Esophagus squamous epithelium (tissue), 5 donors: Measurements from ENCODE around the gene KCNG4. TPM values are rescaled to one million over a fixed set of nuclear protein-coding genes. Genes with fewer than 3 reads are reported as not detected.
A peak's percentile ranks its signal among the peaks of the same experiment; 100 is the strongest.

Source experiments
- DNase-seq: peaks from one replicate; lab custom pipeline; 2025; lab: John Stamatoyannopoulos, UW
- H3K27ac ChIP-seq, 4 donors: fragments of 200-600 bp; sonication (generic); one replicate each; pipeline ENCODE4 v1.5.1; 2016 to 2019; ENCODE audit warnings: mild to moderate bottlenecking in 1 of 4
- H3K27me3 ChIP-seq, 4 donors: fragments of 200-600 bp; sonication (generic); 1 replicate in 3 of 4; 2 replicates in 1 of 4; pipeline versions ENCODE4 v1.5.1 to v1.6.0; 2017 to 2021; ENCODE audit warnings: antibody characterized with exemption in 1 of 4
- H3K36me3 ChIP-seq, 3 donors: fragments of 200-600 bp; sonication (generic); one replicate each; pipeline ENCODE4 v1.5.1; 2016 to 2019
- H3K4me1 ChIP-seq, 3 donors: fragments of 200-600 bp; sonication (generic); one replicate each; pipeline ENCODE4 v1.5.1; 2017 to 2019
- H3K4me3 ChIP-seq, 4 donors: fragments of 200-600 bp; sonication (generic); 1 replicate in 3 of 4; 2 replicates in 1 of 4; pipeline ENCODE4 v1.5.1; 2016 to 2019; ENCODE audit warnings: mild to moderate bottlenecking in 2 of 4, moderate library complexity in 1 of 4
- H3K9me3 ChIP-seq, 3 donors: fragments of 200-600 bp; sonication (generic); one replicate each; pipeline ENCODE4 v1.5.1; 2016 to 2019
- CTCF ChIP-seq, 6 experiments: fragments of 450-650 bp in 4 of 6; fragments of 200-600 bp in 2 of 6; sonication (generic) in 2 of 6; IDR thresholded peaks; one replicate each; pipeline ENCODE4 v1.5.1; 2016 to 2019; ENCODE audit warnings: antibody characterized with exemption in 6 of 6, mild to moderate bottlenecking in 4 of 6, moderate library complexity in 4 of 6
- POLR2A ChIP-seq, 4 donors: fragments of 450-650 bp; IDR thresholded peaks; one replicate each; pipeline ENCODE4 v1.6.1; 2017; ENCODE audit warnings: antibody characterized with exemption in 4 of 4, mild to moderate bottlenecking in 4 of 4, moderate library complexity in 3 of 4
- WGBS, 2 donors: methylation state at CpG; one replicate each; pipeline ENCODE4 v1.1.5; 2018; 5-methylcytosine and 5-hydroxymethylcytosine counted together
- intact Hi-C: fragments of 100-400 bp; cut with DNase I; formaldehyde crosslinking; loops from one replicate; pipeline ENCODE4 v1.15.0; 2022
- total RNA-seq, 4 donors: library from RNA; depleted of rRNA; stranded (reverse); fragments of >200 nt; gene quantifications; one replicate each; pipeline ENCODE4 v1.1.0, GENCODE V29; 2016
- donor health status: DM: yes; HTN: yes; CAD: no.

Gene KCNG4
- total RNA-seq, 4 donors from 2014 or later, result not detected

DNA sequence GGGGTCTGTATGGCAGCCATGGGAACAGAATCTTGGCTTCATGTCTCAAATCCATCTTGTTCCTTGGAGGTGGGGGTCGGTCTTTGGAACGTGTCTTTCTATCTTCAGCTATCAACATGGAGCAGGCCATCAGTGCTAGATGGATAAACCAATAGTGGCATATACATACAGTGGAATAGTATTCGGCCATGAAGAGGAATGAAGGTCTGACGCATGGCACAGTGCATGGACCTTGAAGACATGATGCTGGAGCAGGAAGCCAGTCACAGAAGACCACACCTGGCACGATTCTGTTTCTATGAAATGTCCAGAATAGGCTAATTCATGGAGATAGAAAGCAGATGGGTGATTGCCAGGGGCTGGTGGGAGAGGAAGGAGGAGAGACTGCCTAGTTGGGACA, 7.8 kb downstream of the KCNG4 start:
- Histone ChIP-seq H3K27me3 (no peaks in the 10 kb centered on the region), H3K9me3 (no peaks in the 10 kb centered on the region), H3K27ac (no peak overlapping the region), H3K36me3 (no peaks in the 10 kb centered on the region), H3K4me1 (peaks cover 5 to 14% (median 5%) of the 10 kb centered on the region in 3 donors), H3K4me3 (no peak overlapping the region)
- intact Hi-C loops, result no loop called here
- 86 to 87% methylated on average over 5 of the region's 5 CpGs for WGBS, 2 donors
- no peak for DNase-seq
- TF ChIP-seq CTCF (IDR thresholded peaks at IDR 0.05), result no peak
- TF ChIP-seq POLR2A (IDR thresholded peaks at IDR 0.05), result no peak

DNA sequence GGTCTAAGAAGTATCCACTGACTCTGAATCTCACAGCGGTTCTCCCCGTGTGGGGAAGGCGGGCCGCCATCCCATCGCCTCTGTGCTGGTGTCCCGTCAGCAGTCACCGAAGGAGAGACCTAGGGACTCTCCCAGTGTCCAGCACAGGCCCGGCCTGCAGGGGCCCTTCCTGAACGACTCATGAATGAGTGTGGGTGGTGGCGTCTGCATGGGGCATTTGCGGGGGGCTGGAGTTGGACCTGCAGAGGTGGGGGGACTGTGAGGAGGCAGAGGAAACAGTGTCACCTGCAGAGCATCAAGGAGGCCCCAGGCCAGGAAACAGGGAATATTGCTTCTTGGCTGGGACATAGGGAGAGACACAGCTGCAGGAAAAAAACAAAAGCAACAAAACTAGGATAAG, 10.3 kb downstream of the KCNG4 start:
- no peak overlapping the region for H3K27ac ChIP-seq
- no peaks in the 10 kb centered on the region for H3K27me3 ChIP-seq
- no peaks in the 10 kb centered on the region for H3K9me3 ChIP-seq
- TF ChIP-seq POLR2A (IDR thresholded peaks at IDR 0.05) (no peak), CTCF (IDR thresholded peaks at IDR 0.05) (no peak)
- H3K4me1 ChIP-seq, result peaks cover 5 to 14% (median 5%) of the 10 kb centered on the region in 3 donors
- 83% methylated on average over 1 of the region's 11 CpGs; no CpG with 5 or more reads in 1 of the 2 donors for WGBS, 2 donors
- H3K4me3 ChIP-seq, result no peak overlapping the region
- intact Hi-C loops, result no loop called here
- DNase-seq, result no peak
- H3K36me3 ChIP-seq, result no peaks in the 10 kb centered on the region

GRCh38 chr16:84228256-84228838, 11.5 kb downstream of the KCNG4 start:
- peak overlapping the region in 1 of 4 donors; percentile 15 for H3K4me3 ChIP-seq
- 37 to 45% methylated on average over 9 to 10 of the region's 18 CpGs for WGBS, 2 donors
- H3K9me3 ChIP-seq, result no peaks in the 10 kb centered on the region
- H3K27me3 ChIP-seq, result no peaks in the 10 kb centered on the region
- no peak for DNase-seq
- H3K27ac ChIP-seq, result peak overlapping the region in 2 of 4 donors; percentile 42 to 44
- peaks cover 5 to 14% (median 5%) of the 10 kb centered on the region in 3 donors for H3K4me1 ChIP-seq
- no peaks in the 10 kb centered on the region for H3K36me3 ChIP-seq
- intact Hi-C loops, result no loop called here
- TF ChIP-seq CTCF (IDR thresholded peaks at IDR 0.05) (no peak), POLR2A (IDR thresholded peaks at IDR 0.05) (no peak)

DNA sequence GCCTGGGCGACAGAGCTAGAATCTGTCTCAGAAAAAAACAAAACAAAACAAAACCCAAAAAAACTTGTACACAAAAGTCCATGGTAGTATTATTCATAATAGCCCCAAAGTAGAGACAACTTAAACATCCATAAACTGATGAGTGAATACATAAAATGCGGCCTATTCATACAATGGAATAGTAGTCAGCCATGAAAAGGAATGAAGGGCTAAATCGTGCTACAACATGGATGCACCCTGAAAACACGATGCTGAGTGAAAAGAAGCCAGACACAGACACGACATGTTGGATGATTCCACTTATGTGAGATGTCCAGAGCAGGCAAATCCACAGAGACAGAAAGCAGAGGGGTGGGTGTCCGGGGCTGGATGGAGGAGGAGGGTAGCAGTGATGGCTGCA, 12.3 kb downstream of the KCNG4 start:
- 88 to 89% methylated on average over 6 of the region's 6 CpGs for WGBS, 2 donors
- DNase-seq, result no peak
- Histone ChIP-seq H3K36me3 (no peaks in the 10 kb centered on the region), H3K9me3 (no peaks in the 10 kb centered on the region), H3K27ac (no peak overlapping the region), H3K4me3 (no peak overlapping the region), H3K4me1 (peaks cover 5 to 14% (median 5%) of the 10 kb centered on the region in 3 donors), H3K27me3 (no peaks in the 10 kb centered on the region)
- TF ChIP-seq CTCF (IDR thresholded peaks at IDR 0.05) (no peak), POLR2A (IDR thresholded peaks at IDR 0.05) (no peak)
- intact Hi-C loops, result no loop called here

DNA sequence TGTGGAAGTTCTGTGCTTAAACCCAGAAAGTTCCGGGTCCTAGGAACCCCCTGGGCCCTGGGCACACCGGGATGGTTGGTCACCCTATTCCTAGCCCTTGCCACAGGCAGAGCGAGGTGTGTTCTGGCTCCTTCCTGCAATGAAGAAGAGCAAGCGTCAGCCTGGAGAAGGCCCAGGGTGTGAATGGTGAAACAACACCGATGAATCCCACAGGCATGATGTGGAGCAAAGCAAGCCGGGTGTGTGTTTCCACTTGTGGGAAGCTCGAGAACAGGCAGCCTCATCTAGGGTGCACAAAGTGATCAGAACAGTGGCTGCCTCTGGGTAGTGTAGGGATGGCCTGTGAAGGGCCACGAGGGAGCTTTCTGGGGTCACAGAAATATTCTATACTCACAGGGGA, 13.8 kb downstream of the KCNG4 start:
- no peak overlapping the region for H3K27ac ChIP-seq
- intact Hi-C loops, result no loop called here
- H3K4me3 ChIP-seq, result no peak overlapping the region
- no peak for DNase-seq
- no peaks in the 10 kb centered on the region for H3K27me3 ChIP-seq
- WGBS, 2 donors, result 55 to 61% methylated on average over 6 to 7 of the region's 8 CpGs
- TF ChIP-seq CTCF (IDR thresholded peaks at IDR 0.05) (no peak), POLR2A (IDR thresholded peaks at IDR 0.05) (no peak)
- no peaks in the 10 kb centered on the region for H3K9me3 ChIP-seq
- H3K36me3 ChIP-seq, result no peaks in the 10 kb centered on the region
- peaks cover 5 to 14% (median 5%) of the 10 kb centered on the region in 3 donors for H3K4me1 ChIP-seq
